CD4-positive, CD25-positive, alpha-beta regulatory T cell (primary cell): ENCODE measurements around the gene TMPRSS9. TPM values are rescaled to one million over a fixed set of nuclear protein-coding genes. Genes with fewer than 3 reads are reported as not detected.

ENCODE experiments used
- polyA plus RNA-seq, 4 donors: library from polyadenylated mRNA; unstranded; fragments of 300-500 nt; fragmentation: Illumina TruSeq; gene quantifications; one replicate each; pipeline ENCODE4 v1.2.3, GENCODE V29; 2021
- total RNA-seq: library from RNA; stranded (reverse); gene quantifications from one replicate; pipeline ENCODE4 v1.2.3, GENCODE V29; 2022

The TMPRSS9 gene
- total and polyA plus RNA-seq, 5 donors from 2014 or later = 0.17 TPM; not detected in 4

Other genes starting within 250 kb of the TMPRSS9 start
- gene AP3D1, start 208.7 kb upstream of the TMPRSS9 start, total RNA-seq = 78.0 TPM
- gene AP3D1, start 208.7 kb upstream of the TMPRSS9 start, polyA plus RNA-seq = 10 to 100 TPM; 12.0 to 13.6 (median 12.9) TPM
- gene DOT1L, start 196.3 kb upstream of the TMPRSS9 start, total RNA-seq = 39.3 TPM
- under 1 TPM; 0.17 to 0.47 (median 0.28) TPM for gene DOT1L, start 196.3 kb upstream of the TMPRSS9 start, polyA plus RNA-seq
- gene PLEKHJ1, start 123.9 kb upstream of the TMPRSS9 start, total RNA-seq = 50.3 TPM
- 100 to 1,000 TPM in 3 of 4 donors, 10 to 100 TPM in 1; 97.7 to 121 (median 108) TPM for gene PLEKHJ1, start 123.9 kb upstream of the TMPRSS9 start, polyA plus RNA-seq
- gene SF3A2, start 123.4 kb upstream of the TMPRSS9 start, total RNA-seq = 146 TPM
- 10 to 100 TPM; 13.5 to 26.0 (median 20.0) TPM for gene SF3A2, start 123.4 kb upstream of the TMPRSS9 start, polyA plus RNA-seq
- gene AMH, start 110.9 kb upstream of the TMPRSS9 start, total RNA-seq = 3.5 TPM
- gene AMH, start 110.9 kb upstream of the TMPRSS9 start, polyA plus RNA-seq = not detected
- 0.99 TPM for gene JSRP1, start 103.8 kb upstream of the TMPRSS9 start, total RNA-seq
- 1 to 10 TPM in 3 of 4 donors, under 1 TPM in 1; 0.89 to 2.4 (median 1.8) TPM for gene JSRP1, start 103.8 kb upstream of the TMPRSS9 start, polyA plus RNA-seq
- not detected for gene PEAK3, start 78.1 kb upstream of the TMPRSS9 start, total RNA-seq
- under 1 TPM; 0.10 to 0.32 (median 0.15) TPM for gene PEAK3, start 78.1 kb upstream of the TMPRSS9 start, polyA plus RNA-seq
- gene LINGO3, start 52.1 kb upstream of the TMPRSS9 start, total RNA-seq = 0.22 TPM
- 1 to 10 TPM; 3.0 to 5.3 (median 3.7) TPM for gene LINGO3, start 52.1 kb upstream of the TMPRSS9 start, polyA plus RNA-seq
- gene LSM7, start 31.7 kb upstream of the TMPRSS9 start, total RNA-seq = 83.9 TPM
- gene LSM7, start 31.7 kb upstream of the TMPRSS9 start, polyA plus RNA-seq = 100 to 1,000 TPM; 146 to 187 (median 169) TPM
- 69.7 TPM for gene SPPL2B, start 31.6 kb upstream of the TMPRSS9 start, total RNA-seq
- 1 to 10 TPM; 4.3 to 7.4 (median 6.3) TPM for gene SPPL2B, start 31.6 kb upstream of the TMPRSS9 start, polyA plus RNA-seq
- gene TIMM13, start 67.3 kb downstream of the TMPRSS9 start, total RNA-seq = 24.6 TPM
- gene TIMM13, start 67.3 kb downstream of the TMPRSS9 start, polyA plus RNA-seq = 10 to 100 TPM; 49.7 to 62.5 (median 59.4) TPM
- 16.0 TPM for gene LMNB2, start 96.7 kb downstream of the TMPRSS9 start, total RNA-seq
- gene LMNB2, start 96.7 kb downstream of the TMPRSS9 start, polyA plus RNA-seq = 1 to 10 TPM; 3.8 to 7.5 (median 4.8) TPM
- 191 TPM for gene GADD45B, start 115.9 kb downstream of the TMPRSS9 start, total RNA-seq
- gene GADD45B, start 115.9 kb downstream of the TMPRSS9 start, polyA plus RNA-seq = 10 to 100 TPM; 53.4 to 70.2 (median 63.3) TPM